ENCODE measurements around the gene UBE2N.

The UBE2N gene

GRCh38 chr12:93453633-93454032, 11.9 kb upstream of the UBE2N start:
- DNase-seq, result no peak
- H3K36me3 ChIP-seq (replicated peaks; ENCODE audit: insufficient read depth, low read length), result no peaks in the 10 kb centered on the region
- no peaks in the 10 kb centered on the region for H4K20me1 ChIP-seq (ENCODE audit: insufficient read depth, low read length)
- H3K4me3 ChIP-seq (ENCODE audit: low read length), result no peak overlapping the region
- H3K9ac ChIP-seq (ENCODE audit: low read length), result no peak overlapping the region
- no peaks in the 10 kb centered on the region for H3F3A ChIP-seq (ENCODE audit: insufficient read depth, low read length)
- H3K4me1 ChIP-seq (ENCODE audit: low read length), result no peaks in the 10 kb centered on the region
- no peak overlapping the region for H2AFZ ChIP-seq (ENCODE audit: low read length)
- H3K27me3 ChIP-seq (replicated peaks; ENCODE audit: insufficient read depth, low read length), result no peaks in the 10 kb centered on the region
- no peaks in the 10 kb centered on the region for H3K79me2 ChIP-seq (ENCODE audit: low read length)
- TF ChIP-seq EZH2 (optimal IDR thresholded peaks at IDR 0.05; ENCODE audit: low read depth, low read length) (no peak), EZH2phosphoT487 (IDR thresholded peaks at IDR 0.05; ENCODE audit: low read length) (no peak), CTCF (IDR thresholded peaks at IDR 0.05; ENCODE audit: low read length) (no peak)
- H3K9me3 ChIP-seq (replicated peaks; ENCODE audit: insufficient read depth, low read length), result no peaks in the 10 kb centered on the region
- H3K27ac ChIP-seq (ENCODE audit: low read length), result no peak overlapping the region
- no peak overlapping the region for H3K4me2 ChIP-seq (ENCODE audit: low read depth, low read length)
- H3K9me2 ChIP-seq (replicated peaks; ENCODE audit: insufficient read depth, low read length), result no peaks in the 10 kb centered on the region

GRCh38 chr12:93451423-93452158, 9.8 kb upstream of the UBE2N start:
- no peaks in the 10 kb centered on the region for H3F3A ChIP-seq (ENCODE audit: insufficient read depth, low read length)
- H3K9me3 ChIP-seq (replicated peaks; ENCODE audit: insufficient read depth, low read length), result no peaks in the 10 kb centered on the region
- no peak overlapping the region for H3K9ac ChIP-seq (ENCODE audit: low read length)
- no peaks in the 10 kb centered on the region for H3K9me2 ChIP-seq (replicated peaks; ENCODE audit: insufficient read depth, low read length)
- H4K20me1 ChIP-seq (ENCODE audit: insufficient read depth, low read length), result no peaks in the 10 kb centered on the region
- no peak for DNase-seq
- TF ChIP-seq CTCF (IDR thresholded peaks at IDR 0.05; ENCODE audit: low read length), result no peak
- no peak for TF ChIP-seq EZH2 (optimal IDR thresholded peaks at IDR 0.05; ENCODE audit: low read depth, low read length)
- no peak for TF ChIP-seq EZH2phosphoT487 (IDR thresholded peaks at IDR 0.05; ENCODE audit: low read length)
- H3K36me3 ChIP-seq (replicated peaks; ENCODE audit: insufficient read depth, low read length), result no peaks in the 10 kb centered on the region
- H3K79me2 ChIP-seq (ENCODE audit: low read length), result no peaks in the 10 kb centered on the region
- H3K27ac ChIP-seq (ENCODE audit: low read length), result no peak overlapping the region
- no peak overlapping the region for H3K4me2 ChIP-seq (ENCODE audit: low read depth, low read length)
- no peak overlapping the region for H2AFZ ChIP-seq (ENCODE audit: low read length)
- H3K27me3 ChIP-seq (replicated peaks; ENCODE audit: insufficient read depth, low read length), result no peaks in the 10 kb centered on the region
- no peak overlapping the region for H3K4me3 ChIP-seq (ENCODE audit: low read length)
- no peaks in the 10 kb centered on the region for H3K4me1 ChIP-seq (ENCODE audit: low read length)

GRCh38 chr12:93449277-93449676, 7.5 kb upstream of the UBE2N start:
- Histone ChIP-seq H3K9me3 (replicated peaks; ENCODE audit: insufficient read depth, low read length) (no peaks in the 10 kb centered on the region), H3K9ac (ENCODE audit: low read length) (no peak overlapping the region), H4K20me1 (ENCODE audit: insufficient read depth, low read length) (no peaks in the 10 kb centered on the region), H3K79me2 (ENCODE audit: low read length) (no peaks in the 10 kb centered on the region), H3K9me2 (replicated peaks; ENCODE audit: insufficient read depth, low read length) (no peaks in the 10 kb centered on the region), H3K4me1 (ENCODE audit: low read length) (no peaks in the 10 kb centered on the region), H3K27me3 (replicated peaks; ENCODE audit: insufficient read depth, low read length) (no peaks in the 10 kb centered on the region), H3K4me3 (ENCODE audit: low read length) (no peak overlapping the region), H3K27ac (ENCODE audit: low read length) (no peak overlapping the region), H3F3A (ENCODE audit: insufficient read depth, low read length) (no peaks in the 10 kb centered on the region), H2AFZ (ENCODE audit: low read length) (no peak overlapping the region), H3K36me3 (replicated peaks; ENCODE audit: insufficient read depth, low read length) (no peaks in the 10 kb centered on the region), H3K4me2 (ENCODE audit: low read depth, low read length) (no peak overlapping the region)
- no peak for TF ChIP-seq EZH2phosphoT487 (IDR thresholded peaks at IDR 0.05; ENCODE audit: low read length)
- TF ChIP-seq CTCF (IDR thresholded peaks at IDR 0.05; ENCODE audit: low read length), result no peak
- TF ChIP-seq EZH2 (optimal IDR thresholded peaks at IDR 0.05; ENCODE audit: low read depth, low read length), result no peak
- no peak for DNase-seq
